Esophagus muscularis mucosa (tissue), 3 donors: ENCODE results near the gene FOXN3.

ENCODE experiments used
- POLR2A ChIP-seq: fragments of 450-650 bp; IDR thresholded peaks from one replicate; pipeline ENCODE4 v1.6.1; 2017; ENCODE audit warnings: antibody characterized with exemption, moderate library complexity, mild to moderate bottlenecking, low read depth
- TF ChIP-seq, protein P1 (sequence below), 3 experiments: fragments of 200-600 bp in 2 of 3; fragments of 450-650 bp in 1 of 3; sonication (generic) in 2 of 3; IDR thresholded peaks; one replicate each; pipeline ENCODE4 v1.5.1; 2017 to 2019; ENCODE audit warnings: antibody characterized with exemption in 3 of 3, mild to moderate bottlenecking in 2 of 3, moderate library complexity in 1 of 3

DNA sequence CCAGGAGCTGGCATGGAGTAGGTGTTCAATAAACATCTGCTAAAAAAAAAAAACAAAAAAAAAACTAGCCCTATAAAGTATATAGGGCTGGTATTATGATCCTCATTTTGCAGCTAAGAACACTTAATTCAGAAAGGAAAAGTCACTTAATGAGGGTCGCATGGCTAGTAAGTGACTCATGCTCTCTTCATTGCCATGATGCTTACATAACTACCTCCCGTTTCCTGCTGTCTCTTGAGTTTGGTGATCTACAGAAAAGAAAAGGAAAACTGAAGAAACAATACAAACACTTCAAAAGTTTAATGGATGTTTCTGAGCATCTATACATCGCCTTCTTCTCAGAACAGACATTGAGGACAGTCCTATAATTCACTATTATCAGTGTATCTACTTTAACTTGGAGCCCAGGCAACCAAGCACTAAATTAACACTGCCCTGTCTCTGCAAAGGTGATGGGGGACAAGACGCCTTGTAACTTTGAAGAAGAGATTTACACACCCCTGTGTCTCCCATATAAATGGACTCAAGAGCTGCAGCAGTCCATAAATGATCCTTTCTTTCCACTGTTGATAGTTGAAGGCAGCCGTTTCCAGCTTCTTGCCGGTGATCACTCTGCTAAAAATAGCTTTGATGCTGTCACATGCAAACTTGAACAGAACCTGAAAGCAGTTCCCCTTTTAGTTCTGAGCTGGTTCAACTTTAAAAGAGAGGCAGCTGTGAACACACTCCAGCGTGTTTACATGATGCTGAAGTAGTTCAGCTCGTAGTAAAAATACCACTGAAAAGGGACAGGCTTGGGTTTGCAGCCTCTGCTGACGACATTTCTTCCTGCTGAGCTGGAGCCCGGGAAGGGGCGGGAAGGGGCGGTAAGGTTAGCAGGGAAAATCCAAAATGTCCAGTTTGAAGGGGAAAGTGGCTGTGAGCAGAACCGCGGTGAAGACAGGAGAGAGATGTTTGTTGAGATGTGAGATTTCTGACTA lies 113.3 kb downstream of the FOXN3 start:
- no peak for TF ChIP-seq POLR2A
- TF ChIP-seq, protein P1, sequence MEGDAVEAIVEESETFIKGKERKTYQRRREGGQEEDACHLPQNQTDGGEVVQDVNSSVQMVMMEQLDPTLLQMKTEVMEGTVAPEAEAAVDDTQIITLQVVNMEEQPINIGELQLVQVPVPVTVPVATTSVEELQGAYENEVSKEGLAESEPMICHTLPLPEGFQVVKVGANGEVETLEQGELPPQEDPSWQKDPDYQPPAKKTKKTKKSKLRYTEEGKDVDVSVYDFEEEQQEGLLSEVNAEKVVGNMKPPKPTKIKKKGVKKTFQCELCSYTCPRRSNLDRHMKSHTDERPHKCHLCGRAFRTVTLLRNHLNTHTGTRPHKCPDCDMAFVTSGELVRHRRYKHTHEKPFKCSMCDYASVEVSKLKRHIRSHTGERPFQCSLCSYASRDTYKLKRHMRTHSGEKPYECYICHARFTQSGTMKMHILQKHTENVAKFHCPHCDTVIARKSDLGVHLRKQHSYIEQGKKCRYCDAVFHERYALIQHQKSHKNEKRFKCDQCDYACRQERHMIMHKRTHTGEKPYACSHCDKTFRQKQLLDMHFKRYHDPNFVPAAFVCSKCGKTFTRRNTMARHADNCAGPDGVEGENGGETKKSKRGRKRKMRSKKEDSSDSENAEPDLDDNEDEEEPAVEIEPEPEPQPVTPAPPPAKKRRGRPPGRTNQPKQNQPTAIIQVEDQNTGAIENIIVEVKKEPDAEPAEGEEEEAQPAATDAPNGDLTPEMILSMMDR (IDR thresholded peaks at IDR 0.05): no peak
